Kidney glomerular epithelial cell (primary cell): ENCODE measurements around the gene ERC2.
A peak's percentile ranks its signal among the peaks of the same experiment; 100 is the strongest.

Source experiments
- DNase-seq: peaks from one replicate; lab custom pipeline; 2025; lab: John Stamatoyannopoulos, UW

ERC2 gene

GRCh38 chr3:56189536-56189935 lies 278.7 kb downstream of the ERC2 start:
- no peak for DNase-seq

- DNase-seq = no peak
These were observed 280.1 kb downstream of the ERC2 start for GRCh38 chr3:56188201-56188600.

- no peak for DNase-seq
These were observed 281.2 kb downstream of the ERC2 start for GRCh38 chr3:56187051-56187450.

GRCh38 chr3:56185827-56186226 lies 282.4 kb downstream of the ERC2 start:
- no peak for DNase-seq

- no peak for DNase-seq
These were observed 284.7 kb downstream of the ERC2 start for GRCh38 chr3:56183529-56183928.

GRCh38 chr3:56180433-56180832 lies 287.8 kb downstream of the ERC2 start:
- DNase-seq = no peak

GRCh38 chr3:56173601-56174000 lies 294.7 kb downstream of the ERC2 start:
- DNase-seq = no peak

GRCh38 chr3:56164436-56164835 lies 303.8 kb downstream of the ERC2 start:
- DNase-seq = no peak

GRCh38 chr3:56157693-56158362 lies 310.4 kb downstream of the ERC2 start:
- DNase-seq = no peak

GRCh38 chr3:56154297-56154696 lies 314.0 kb downstream of the ERC2 start:
- no peak for DNase-seq

GRCh38 chr3:56147354-56147753 lies 320.9 kb downstream of the ERC2 start:
- no peak for DNase-seq

- no peak for DNase-seq
These were observed 322.9 kb downstream of the ERC2 start for GRCh38 chr3:56145410-56145809.

GRCh38 chr3:56144805-56145204 lies 323.5 kb downstream of the ERC2 start:
- DNase-seq = no peak

GRCh38 chr3:56137415-56137814 lies 330.9 kb downstream of the ERC2 start:
- no peak for DNase-seq

- DNase-seq = no peak
These were observed 331.8 kb downstream of the ERC2 start for GRCh38 chr3:56136514-56136913.

- DNase-seq = no peak
These were observed 332.3 kb downstream of the ERC2 start for GRCh38 chr3:56135941-56136340.

- DNase-seq = peak; percentile 10
These were observed 334.8 kb downstream of the ERC2 start for GRCh38 chr3:56133423-56133822.

- no peak for DNase-seq
These were observed 335.5 kb downstream of the ERC2 start for GRCh38 chr3:56132762-56133161.

GRCh38 chr3:56131974-56132590 lies 336.2 kb downstream of the ERC2 start:
- peak; percentile 93 for DNase-seq

GRCh38 chr3:56130036-56130435 lies 338.2 kb downstream of the ERC2 start:
- no peak for DNase-seq

GRCh38 chr3:56126632-56127031 lies 341.6 kb downstream of the ERC2 start:
- DNase-seq = no peak

- DNase-seq = peak; percentile 5
These were observed 342.8 kb downstream of the ERC2 start for GRCh38 chr3:56125358-56126005.

- DNase-seq = no peak
These were observed 343.7 kb downstream of the ERC2 start for GRCh38 chr3:56124546-56124945.
